Cerebellar cortex (tissue), 1 donor: ENCODE data around the gene ABCA4.
"Not testable (repeated sequence)": the region's sequence is repeated elsewhere in the genome, so short reads cannot be mapped to it uniquely, and the experiment has no call there.

Source experiments
- DNase-seq: peaks from one replicate; pipeline ENCODE4 v3.0.0-alpha.2; 2015; ENCODE audit warnings: low spot score

Gene ABCA4

GRCh38 chr1:93979040-93979717, 141.8 kb downstream of the ABCA4 start:
- DNase-seq = peak; percentile 71

GRCh38 chr1:93977598-93977945, 143.4 kb downstream of the ABCA4 start:
- DNase-seq = no peak

- DNase-seq = no peak
Measured at GRCh38 chr1:93976711-93977597, 144.0 kb downstream of the ABCA4 start.

GRCh38 chr1:93976291-93976690, 144.7 kb downstream of the ABCA4 start:
- DNase-seq = no peak

GRCh38 chr1:93972341-93972740, 148.6 kb downstream of the ABCA4 start:
- no peak for DNase-seq

GRCh38 chr1:93969887-93970286, 151.1 kb downstream of the ABCA4 start:
- DNase-seq = no peak

- DNase-seq = no peak
Measured at GRCh38 chr1:93969371-93969770, 151.6 kb downstream of the ABCA4 start.

- DNase-seq = peak; percentile 94
Measured at GRCh38 chr1:93967306-93967705, 153.6 kb downstream of the ABCA4 start.

GRCh38 chr1:93965888-93966287, 155.1 kb downstream of the ABCA4 start:
- DNase-seq = no peak

- DNase-seq = no peak
Measured at GRCh38 chr1:93965256-93965655, 155.7 kb downstream of the ABCA4 start.

- no peak for DNase-seq
Measured at GRCh38 chr1:93964777-93965200, 156.2 kb downstream of the ABCA4 start.

GRCh38 chr1:93964096-93964776, 156.7 kb downstream of the ABCA4 start:
- DNase-seq = no peak

- DNase-seq = no peak
Measured at GRCh38 chr1:93963585-93963984, 157.4 kb downstream of the ABCA4 start.

GRCh38 chr1:93961906-93962305, 159.0 kb downstream of the ABCA4 start:
- no peak for DNase-seq

- DNase-seq = no peak
Measured at GRCh38 chr1:93961443-93961842, 159.5 kb downstream of the ABCA4 start.

- no peak for DNase-seq
Measured at GRCh38 chr1:93960641-93961147, 160.3 kb downstream of the ABCA4 start.

- no peak for DNase-seq
Measured at GRCh38 chr1:93959413-93959812, 161.5 kb downstream of the ABCA4 start.

GRCh38 chr1:93958726-93959100, 162.2 kb downstream of the ABCA4 start:
- DNase-seq = no peak

- DNase-seq = no peak
Measured at GRCh38 chr1:93958032-93958725, 162.8 kb downstream of the ABCA4 start.

GRCh38 chr1:93955765-93956164, 165.2 kb downstream of the ABCA4 start:
- no peak for DNase-seq

- not testable (repeated sequence) for DNase-seq
Measured at GRCh38 chr1:93947002-93947686, 173.8 kb downstream of the ABCA4 start.
